Activated CD4-positive, alpha-beta T cell treated with anti-CD3 and anti-CD28 coated beads, Interleukin-2, amount 50 U/mL, for 48 hours (primary cell): ENCODE results near the gene AMBP.

Source experiments
- DNase-seq, 2 experiments: peaks; one replicate each; pipeline ENCODE4 v3.0.0-alpha.2; 2020

The AMBP gene

GRCh38 chr9:114072184-114073140 lies 5.6 kb downstream of the AMBP start:
- DNase-seq, result no peak

GRCh38 chr9:114071197-114071795 lies 6.8 kb downstream of the AMBP start:
- no peak for DNase-seq

GRCh38 chr9:114070188-114071103 lies 7.7 kb downstream of the AMBP start:
- DNase-seq, result no peak

GRCh38 chr9:114069476-114070187 lies 8.5 kb downstream of the AMBP start:
- DNase-seq, result no peak

GRCh38 chr9:114065304-114065703 lies 12.8 kb downstream of the AMBP start:
- no peak for DNase-seq

- no peak for DNase-seq
Measured at GRCh38 chr9:114061830-114062474, 16.1 kb downstream of the AMBP start.

- DNase-seq, result no peak
Measured at GRCh38 chr9:114061292-114061691, 16.8 kb downstream of the AMBP start.

GRCh38 chr9:114060711-114061110 lies 17.4 kb downstream of the AMBP start:
- no peak for DNase-seq

- DNase-seq, result no peak
Measured at GRCh38 chr9:114060070-114060469, 18.0 kb downstream of the AMBP start.

- no peak for DNase-seq
Measured at GRCh38 chr9:114059047-114059803, 18.9 kb downstream of the AMBP start.

GRCh38 chr9:114058688-114059046 lies 19.4 kb downstream of the AMBP start:
- no peak for DNase-seq

- no peak for DNase-seq
Measured at GRCh38 chr9:114057161-114057885, 20.8 kb downstream of the AMBP start.

GRCh38 chr9:114056527-114056926 lies 21.6 kb downstream of the AMBP start:
- no peak for DNase-seq

- DNase-seq, result no peak
Measured at GRCh38 chr9:114055894-114056293, 22.2 kb downstream of the AMBP start.

- DNase-seq, result no peak
Measured at GRCh38 chr9:114055061-114055460, 23.0 kb downstream of the AMBP start.

- no peak for DNase-seq
Measured at GRCh38 chr9:114054191-114054690, 23.9 kb downstream of the AMBP start.

GRCh38 chr9:114053246-114054005 lies 24.7 kb downstream of the AMBP start:
- no peak for DNase-seq

GRCh38 chr9:114051706-114052105 lies 26.4 kb downstream of the AMBP start:
- DNase-seq, result no peak

- DNase-seq, result no peak
Measured at GRCh38 chr9:114051281-114051680, 26.8 kb downstream of the AMBP start.

- DNase-seq, result no peak
Measured at GRCh38 chr9:114050646-114051045, 27.5 kb downstream of the AMBP start.
